SK-N-SH (cell line): ENCODE data around the gene CPAMD8. TPM values are rescaled to one million over a fixed set of nuclear protein-coding genes. Genes with fewer than 3 reads are reported as not detected.

Experiments used
- CTCF ChIA-PET: fragments of 300-600, 350-600 bp; formaldehyde crosslinking; extraction: SDS; loops from one replicate; lab custom pipeline; 2021; lab: Yijun Ruan, JAX
- POLR2A ChIA-PET: fragments of 350-600 bp; sonication (Branson Sonifier 250); formaldehyde crosslinking; extraction: SDS; loops from one replicate; lab custom pipeline; 2020; ENCODE audit warnings: antibody characterized with exemption, inconsistent platforms; lab: Yijun Ruan, JAX
- DNase-seq: peaks from one replicate; pipeline ENCODE4 v3.0.0; 2012
- H2AFZ ChIP-seq: fragments of 200-600 bp; sonication (generic); 2 replicates; pipeline ENCODE4 v1.8.1; 2016; ENCODE audit warnings: antibody characterized with exemption, mild to moderate bottlenecking, low read depth
- H3F3A ChIP-seq: fragments of 200-600 bp; sonication (generic); replicated peaks from 2 replicates; pipeline ENCODE3; 2016; ENCODE audit warnings: antibody characterized with exemption, mild to moderate bottlenecking; ENCODE audit not compliant: insufficient read depth
- H3K27ac ChIP-seq, 2 experiments: fragments of 200-500 bp in 1 of 2; fragments of 200-600 bp in 1 of 2; sonication (Bioruptor generic) in 1 of 2; sonication (generic), shearing (Covaris generic) in 1 of 2; 2 replicates each; pipeline versions ENCODE4 v1.5.1 to v1.6.1; 2014 to 2016; ENCODE audit warnings: low read depth in 2 of 2, inconsistent platforms in 1 of 2, low read length in 1 of 2, mild to moderate bottlenecking in 1 of 2, mixed read lengths in 1 of 2
- H3K27me3 ChIP-seq: fragments of 200-600 bp; sonication (generic), shearing (Covaris generic); 2 replicates; pipeline ENCODE4 v1.6.1; 2016; ENCODE audit warnings: mixed run types; ENCODE audit not compliant: insufficient read depth
- H3K36me3 ChIP-seq, 2 experiments: fragments of 200-500 bp in 1 of 2; fragments of 200-600 bp in 1 of 2; sonication (Bioruptor generic) in 1 of 2; sonication (generic) in 1 of 2; replicated peaks in 1 of 2; 2 replicates each; pipeline versions ENCODE3 to v1.5.1; 2014 to 2016; ENCODE audit warnings: low read length in 1 of 2, mild to moderate bottlenecking in 1 of 2; ENCODE audit not compliant: insufficient read depth in 2 of 2, control insufficient read depth in 1 of 2
- H3K4me1 ChIP-seq, 2 experiments: fragments of 200-500 bp in 1 of 2; fragments of 200-600 bp in 1 of 2; sonication (Bioruptor generic) in 1 of 2; sonication (generic), shearing (Covaris generic) in 1 of 2; 2 replicates each; pipeline versions ENCODE4 v1.5.1 to v1.6.1; 2014 to 2016; ENCODE audit warnings: low read depth in 1 of 2, low read length in 1 of 2, mixed run types in 1 of 2; ENCODE audit not compliant: insufficient read depth in 2 of 2, control insufficient read depth in 1 of 2
- H3K4me2 ChIP-seq: fragments of 200-600 bp; sonication (generic), shearing (Covaris generic); 2 replicates; pipeline ENCODE4 v1.6.1; 2017; ENCODE audit warnings: mixed run types
- H3K4me3 ChIP-seq, 2 experiments: fragments of 200-500 bp in 1 of 2; fragments of 200-600 bp in 1 of 2; sonication (Bioruptor generic) in 1 of 2; sonication (generic), shearing (Covaris generic) in 1 of 2; 2 replicates each; pipeline versions ENCODE4 v1.5.1 to v1.8.1; 2014 to 2016; ENCODE audit warnings: low read depth in 2 of 2, inconsistent platforms in 1 of 2, low read length in 1 of 2, mild to moderate bottlenecking in 1 of 2, mixed read lengths in 1 of 2, moderate library complexity in 1 of 2
- H3K79me2 ChIP-seq: fragments of 200-600 bp; sonication (generic); 2 replicates; pipeline ENCODE4 v1.8.1; 2017; ENCODE audit warnings: mild to moderate bottlenecking; ENCODE audit not compliant: insufficient read depth
- H3K9ac ChIP-seq: fragments of 200-600 bp; sonication (generic); 2 replicates; pipeline ENCODE4 v1.6.1; 2017; ENCODE audit warnings: mixed run types
- H3K9me2 ChIP-seq: fragments of 200-600 bp; sonication (generic); 2 replicates; pipeline ENCODE4 v1.6.1; 2017; ENCODE audit warnings: mixed run types
- H3K9me3 ChIP-seq: fragments of 200-600 bp; sonication (generic); 2 replicates; pipeline ENCODE4 v1.6.1; 2017; ENCODE audit warnings: mixed run types, mild to moderate bottlenecking, moderate library complexity
- H4K20me1 ChIP-seq: fragments of 200-600 bp; sonication (generic); 2 replicates; pipeline ENCODE4 v1.6.1; 2017; ENCODE audit warnings: mild to moderate bottlenecking, mixed run types; ENCODE audit not compliant: insufficient read depth
- CHD2 ChIP-seq: fragments of 150-350 bp; IDR thresholded peaks from 2 replicates; pipeline ENCODE4 v1.6.1; 2018; ENCODE audit warnings: low read length; ENCODE audit not compliant: partially characterized antibody
- EP300 ChIP-seq, 2 experiments: IDR thresholded peaks; 2 replicates each; pipeline versions ENCODE4 v1.4.0 to v1.6.1; 2012; ENCODE audit warnings: borderline replicate concordance in 1 of 2, low read depth in 1 of 2, low read length in 1 of 2
- GATA2 ChIP-seq: sonication (generic); formaldehyde crosslinking; IDR thresholded peaks from 2 replicates; pipeline ENCODE4 v1.5.0; 2020; ENCODE audit warnings: mild to moderate bottlenecking, missing genetic modification reagents
- NRF1 ChIP-seq: IDR thresholded peaks from 2 replicates; pipeline ENCODE4 v1.6.1; 2012; ENCODE audit warnings: low read depth, mild to moderate bottlenecking, low read length
- SMC3 ChIP-seq: IDR thresholded peaks from 2 replicates; pipeline ENCODE4 v1.6.1; 2012; ENCODE audit warnings: low read depth, low read length, improper control_type of control experiment
- WGBS: methylation state at CpG from one replicate; pipeline ENCODE4 v1.1.6; 2017; ENCODE audit warnings: low lambda C conversion rate; 5-methylcytosine and 5-hydroxymethylcytosine counted together
- polyA plus RNA-seq, 3 experiments: library from polyadenylated mRNA; depleted of rRNA; stranded (reverse); fragments of >200 nt; gene quantifications; 2 replicates each; pipeline ENCODE4 v1.2.3, GENCODE V29; 2012
- TF ChIP-seq, protein P1 (sequence below): IDR thresholded peaks from 2 replicates; pipeline ENCODE4 v1.6.1; 2012; ENCODE audit warnings: mild to moderate bottlenecking, low read depth, low read length, moderate library complexity
- TF ChIP-seq, protein P2 (sequence below): IDR thresholded peaks from 2 replicates; pipeline ENCODE4 v1.4.0; 2012; ENCODE audit warnings: low read depth, borderline replicate concordance

CPAMD8 gene
- polyA plus RNA-seq, 1 of the 3 experiments (the other 2 are of a cell fraction): 1.2 TPM

DNA sequence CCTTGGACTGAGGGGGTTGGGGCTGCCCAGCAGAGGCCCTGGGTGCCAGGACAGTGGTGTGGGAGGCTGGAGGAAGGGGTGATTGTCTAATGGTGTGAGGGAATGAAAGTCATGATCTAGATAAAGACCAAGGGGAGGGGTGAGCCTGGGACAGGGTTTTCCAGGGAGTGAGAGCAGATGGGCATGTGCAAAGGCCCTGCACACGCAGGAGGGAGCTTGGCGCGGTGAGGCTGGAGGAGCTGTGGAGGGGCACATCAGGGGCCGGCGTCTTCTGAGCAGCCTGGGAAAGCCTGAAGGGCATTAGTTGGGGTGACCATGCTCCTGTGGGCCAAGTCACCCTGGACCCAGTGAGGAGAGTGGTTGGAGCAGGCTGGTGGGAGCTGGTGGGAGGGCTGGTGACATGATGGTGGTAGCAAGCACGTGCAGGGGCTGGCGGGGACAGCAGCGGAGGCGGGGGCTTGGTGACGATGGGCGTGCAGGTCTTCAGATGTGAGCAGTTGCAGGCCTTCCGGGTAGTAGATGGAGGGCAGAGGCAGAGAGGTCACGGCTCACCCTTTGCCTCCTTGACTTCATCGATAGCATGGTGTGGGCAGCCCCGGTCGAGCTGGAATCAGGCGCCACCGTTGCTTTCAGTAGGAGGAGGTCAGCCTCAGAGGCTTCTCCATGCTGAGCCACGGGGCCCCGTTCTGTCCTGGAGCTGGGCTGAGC, 158.0 kb downstream of the CPAMD8 start:
- no peaks in the 10 kb centered on the region for H3K9me3 ChIP-seq
- WGBS: 94% methylated on average over 17 of the region's 20 CpGs
- H3K9ac ChIP-seq: no peak overlapping the region
- no peaks in the 10 kb centered on the region for H3K27me3 ChIP-seq
- no peak overlapping the region for H3K4me2 ChIP-seq
- no peaks in the 10 kb centered on the region for H4K20me1 ChIP-seq
- DNase-seq: no peak
- H3K4me1 ChIP-seq: no peaks in the 10 kb centered on the region
- no peaks in the 10 kb centered on the region for H3F3A ChIP-seq
- no peak overlapping the region for H2AFZ ChIP-seq
- H3K4me3 ChIP-seq: no peak overlapping the region
- no peak overlapping the region for H3K27ac ChIP-seq
- ChIA-PET CTCF (no interaction called here), POLR2A (no interaction called here)
- H3K79me2 ChIP-seq: 0 out of 2 replicates have a peak, but pooled peaks cover 3% of the 10 kb centered on the region
- no peaks in the 10 kb centered on the region for H3K9me2 ChIP-seq
- no peak for TF ChIP-seq SMC3
- TF ChIP-seq GATA2 (CRISPR knock-in tag): no peak
- TF ChIP-seq, protein P1, sequence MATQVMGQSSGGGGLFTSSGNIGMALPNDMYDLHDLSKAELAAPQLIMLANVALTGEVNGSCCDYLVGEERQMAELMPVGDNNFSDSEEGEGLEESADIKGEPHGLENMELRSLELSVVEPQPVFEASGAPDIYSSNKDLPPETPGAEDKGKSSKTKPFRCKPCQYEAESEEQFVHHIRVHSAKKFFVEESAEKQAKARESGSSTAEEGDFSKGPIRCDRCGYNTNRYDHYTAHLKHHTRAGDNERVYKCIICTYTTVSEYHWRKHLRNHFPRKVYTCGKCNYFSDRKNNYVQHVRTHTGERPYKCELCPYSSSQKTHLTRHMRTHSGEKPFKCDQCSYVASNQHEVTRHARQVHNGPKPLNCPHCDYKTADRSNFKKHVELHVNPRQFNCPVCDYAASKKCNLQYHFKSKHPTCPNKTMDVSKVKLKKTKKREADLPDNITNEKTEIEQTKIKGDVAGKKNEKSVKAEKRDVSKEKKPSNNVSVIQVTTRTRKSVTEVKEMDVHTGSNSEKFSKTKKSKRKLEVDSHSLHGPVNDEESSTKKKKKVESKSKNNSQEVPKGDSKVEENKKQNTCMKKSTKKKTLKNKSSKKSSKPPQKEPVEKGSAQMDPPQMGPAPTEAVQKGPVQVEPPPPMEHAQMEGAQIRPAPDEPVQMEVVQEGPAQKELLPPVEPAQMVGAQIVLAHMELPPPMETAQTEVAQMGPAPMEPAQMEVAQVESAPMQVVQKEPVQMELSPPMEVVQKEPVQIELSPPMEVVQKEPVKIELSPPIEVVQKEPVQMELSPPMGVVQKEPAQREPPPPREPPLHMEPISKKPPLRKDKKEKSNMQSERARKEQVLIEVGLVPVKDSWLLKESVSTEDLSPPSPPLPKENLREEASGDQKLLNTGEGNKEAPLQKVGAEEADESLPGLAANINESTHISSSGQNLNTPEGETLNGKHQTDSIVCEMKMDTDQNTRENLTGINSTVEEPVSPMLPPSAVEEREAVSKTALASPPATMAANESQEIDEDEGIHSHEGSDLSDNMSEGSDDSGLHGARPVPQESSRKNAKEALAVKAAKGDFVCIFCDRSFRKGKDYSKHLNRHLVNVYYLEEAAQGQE: no peak
- peaks cover 15 to 57% of the 10 kb centered on the region in 2 experiments for H3K36me3 ChIP-seq

DNA sequence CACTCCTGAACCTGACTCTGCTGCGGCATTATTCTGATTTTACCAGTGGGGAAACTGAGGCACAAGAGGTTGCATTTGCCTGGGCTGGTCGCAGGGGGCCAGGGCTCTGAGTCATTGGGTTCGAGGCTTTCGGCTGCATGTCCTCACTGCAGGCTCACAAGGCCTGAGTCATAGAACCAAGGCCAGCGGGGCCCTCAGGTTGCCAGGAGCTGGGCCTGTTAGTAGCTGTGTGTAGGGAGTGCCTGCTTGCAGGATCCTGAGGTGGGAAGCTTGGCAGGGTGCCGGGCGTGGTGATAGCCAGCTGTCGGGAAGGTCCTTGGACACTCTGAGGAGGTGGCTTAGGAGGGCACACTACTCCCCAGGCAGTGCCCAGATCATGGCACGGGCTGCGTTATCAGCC, 159.4 kb downstream of the CPAMD8 start:
- Histone ChIP-seq H3K36me3 (peaks cover 25 to 61% of the 10 kb centered on the region in 2 experiments), H3K4me2 (no peak overlapping the region), H3K4me1 (no peaks in the 10 kb centered on the region), H2AFZ (no peak overlapping the region), H3K4me3 (no peak overlapping the region), H3K9me3 (no peaks in the 10 kb centered on the region), H4K20me1 (no peaks in the 10 kb centered on the region), H3K9ac (no peak overlapping the region), H3K27me3 (no peaks in the 10 kb centered on the region), H3K79me2 (no peaks in the 10 kb centered on the region), H3F3A (no peaks in the 10 kb centered on the region), H3K9me2 (no peaks in the 10 kb centered on the region), H3K27ac (no peak overlapping the region)
- POLR2A ChIA-PET: no interaction called here
- DNase-seq: no peak
- CTCF ChIA-PET: no interaction called here
- WGBS: 96% methylated on average over 3 of the region's 10 CpGs
- no peak for TF ChIP-seq EP300 (IDR thresholded peaks at IDR 0.05; ENCODE audit: borderline replicate concordance in 1 of 2, low read depth in 1 of 2, low read length in 1 of 2)
- no peak for TF ChIP-seq NRF1
- TF ChIP-seq, protein P2, sequence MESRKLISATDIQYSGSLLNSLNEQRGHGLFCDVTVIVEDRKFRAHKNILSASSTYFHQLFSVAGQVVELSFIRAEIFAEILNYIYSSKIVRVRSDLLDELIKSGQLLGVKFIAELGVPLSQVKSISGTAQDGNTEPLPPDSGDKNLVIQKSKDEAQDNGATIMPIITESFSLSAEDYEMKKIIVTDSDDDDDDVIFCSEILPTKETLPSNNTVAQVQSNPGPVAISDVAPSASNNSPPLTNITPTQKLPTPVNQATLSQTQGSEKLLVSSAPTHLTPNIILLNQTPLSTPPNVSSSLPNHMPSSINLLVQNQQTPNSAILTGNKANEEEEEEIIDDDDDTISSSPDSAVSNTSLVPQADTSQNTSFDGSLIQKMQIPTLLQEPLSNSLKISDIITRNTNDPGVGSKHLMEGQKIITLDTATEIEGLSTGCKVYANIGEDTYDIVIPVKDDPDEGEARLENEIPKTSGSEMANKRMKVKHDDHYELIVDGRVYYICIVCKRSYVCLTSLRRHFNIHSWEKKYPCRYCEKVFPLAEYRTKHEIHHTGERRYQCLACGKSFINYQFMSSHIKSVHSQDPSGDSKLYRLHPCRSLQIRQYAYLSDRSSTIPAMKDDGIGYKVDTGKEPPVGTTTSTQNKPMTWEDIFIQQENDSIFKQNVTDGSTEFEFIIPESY: no peak
- no peak for TF ChIP-seq CHD2
